HepG2 (cell line): ENCODE measurements around the gene FRAS1. TPM values are rescaled to one million over a fixed set of nuclear protein-coding genes. Genes with fewer than 3 reads are reported as not detected.

Experiments used
- AKAP8 ChIP-seq: sonication (generic); formaldehyde crosslinking; IDR thresholded peaks from 2 replicates; pipeline ENCODE4 v1.5.1; 2020; ENCODE audit warnings: mild to moderate bottlenecking, missing genetic modification reagents
- ATF1 ChIP-seq: IDR thresholded peaks from 2 replicates; pipeline ENCODE4 v1.6.1; 2016; ENCODE audit warnings: mild to moderate bottlenecking, control low read depth
- DPF2 ChIP-seq: sonication (generic); formaldehyde crosslinking; IDR thresholded peaks from 2 replicates; pipeline ENCODE4 v1.4.0; 2020; ENCODE audit warnings: mild to moderate bottlenecking, low read depth, missing genetic modification reagents, borderline replicate concordance
- FOXA1 ChIP-seq, 2 experiments: fragments of 450-650 bp in 1 of 2; sonication (generic) in 1 of 2; formaldehyde crosslinking in 1 of 2; IDR thresholded peaks; 2 replicates each; pipeline versions ENCODE4 v1.4.0 to v1.6.1; 2016 to 2020; ENCODE audit warnings: missing genetic modification reagents in 1 of 2
- HDAC2 ChIP-seq: sonication (generic); formaldehyde crosslinking; IDR thresholded peaks from 2 replicates; pipeline ENCODE4 v1.4.0; 2020; ENCODE audit warnings: missing genetic modification reagents
- HNRNPL ChIP-seq: fragments of 200-400 bp; formaldehyde crosslinking; IDR thresholded peaks from 2 replicates; pipeline ENCODE4 v1.6.1; 2017; ENCODE audit warnings: mild to moderate bottlenecking, low read depth, low read length
- HOXA3 ChIP-seq: sonication (generic); formaldehyde crosslinking; IDR thresholded peaks from 2 replicates; pipeline ENCODE4 v1.5.0; 2020; ENCODE audit warnings: missing genetic modification reagents
- KAT2B ChIP-seq: fragments of 150-350 bp; IDR thresholded peaks from 2 replicates; pipeline ENCODE4 v1.6.1; 2014; ENCODE audit warnings: low read depth, low read length, borderline replicate concordance
- MAZ ChIP-seq, 2 experiments: sonication (generic) in 1 of 2; formaldehyde crosslinking in 1 of 2; IDR thresholded peaks; 2 replicates each; pipeline versions ENCODE4 v1.5.0 to v1.6.1; 2012 to 2020; ENCODE audit warnings: low read depth in 2 of 2, mild to moderate bottlenecking in 2 of 2, borderline replicate concordance in 1 of 2, improper control_type of control experiment in 1 of 2, low read length in 1 of 2, missing genetic modification reagents in 1 of 2, moderate library complexity in 1 of 2
- PAWR ChIP-seq: sonication (generic); formaldehyde crosslinking; IDR thresholded peaks from 2 replicates; pipeline ENCODE4 v1.4.0; 2020; ENCODE audit warnings: missing genetic modification reagents, mild to moderate bottlenecking, borderline replicate concordance
- PCBP2 ChIP-seq: fragments of 200-400 bp; formaldehyde crosslinking; optimal IDR thresholded peaks from 2 replicates; pipeline ENCODE3; 2018; ENCODE audit warnings: low read length, low read depth; ENCODE audit not compliant: poor library complexity, severe bottlenecking
- SALL2 ChIP-seq: sonication (generic); formaldehyde crosslinking; IDR thresholded peaks from 2 replicates; pipeline ENCODE4 v1.8.1; 2023; ENCODE audit warnings: mild to moderate bottlenecking, missing genetic modification reagents, inconsistent platforms
- SMARCE1 ChIP-seq: fragments of 450-650 bp; IDR thresholded peaks from 2 replicates; pipeline ENCODE4 v1.6.1; 2017; ENCODE audit warnings: borderline replicate concordance
- TARDBP ChIP-seq: sonication (generic); formaldehyde crosslinking; IDR thresholded peaks from 2 replicates; pipeline ENCODE4 v1.8.0; 2022; ENCODE audit warnings: mild to moderate bottlenecking, missing genetic modification reagents
- TCF7 ChIP-seq: sonication (generic); IDR thresholded peaks from 2 replicates; pipeline ENCODE4 v1.6.1; 2016; ENCODE audit warnings: antibody characterized with exemption, low read depth
- XRCC5 ChIP-seq: fragments of 200-400 bp; formaldehyde crosslinking; optimal IDR thresholded peaks from 2 replicates; pipeline ENCODE3; 2017; ENCODE audit warnings: mild to moderate bottlenecking, low read length
- ZFP1 ChIP-seq: IDR thresholded peaks from 2 replicates; pipeline ENCODE4 v1.6.1; 2016
- ZFP36 ChIP-seq: fragments of 150-350 bp; IDR thresholded peaks from 2 replicates; pipeline ENCODE4 v1.6.1; 2018; ENCODE audit warnings: borderline replicate concordance, low read length, low read depth; ENCODE audit not compliant: partially characterized antibody
- ZKSCAN1 ChIP-seq: fragments of 150-350 bp; IDR thresholded peaks from 2 replicates; pipeline ENCODE4 v1.6.1; 2014; ENCODE audit warnings: low read length
- ZNF615 ChIP-seq: sonication (generic); formaldehyde crosslinking; IDR thresholded peaks from 2 replicates; pipeline ENCODE4 v1.5.0; 2020; ENCODE audit warnings: mild to moderate bottlenecking, missing genetic modification reagents, borderline replicate concordance
- polyA plus RNA-seq, 8 experiments: library from polyadenylated mRNA; depleted of rRNA in 3 of 8; stranded (reverse) in 7 of 8; unstranded in 1 of 8; fragments of >200 nt; fragmentation: Illumina TruSeq in 4 of 8; extraction: Trizol in 4 of 8; gene quantifications; 2 replicates each; pipeline versions ENCODE4 v1.2.1 to v1.2.3, GENCODE V29; 2011 to 2016; ENCODE audit warnings: low read depth in 4 of 8, missing spikeins in 1 of 8, mixed read lengths in 1 of 8; ENCODE audit not compliant: insufficient read depth in 1 of 8
- total RNA-seq, 5 experiments: library from RNA; depleted of rRNA; stranded (reverse); fragments of >200 nt; fragmentation: Illumina TruSeq; extraction: Trizol; gene quantifications; 2 replicates each; pipeline ENCODE4 v1.2.3, GENCODE V29; 2016; ENCODE audit warnings: low read depth in 1 of 5
- TF ChIP-seq, protein P1 (sequence below): sonication (generic); formaldehyde crosslinking; IDR thresholded peaks from 2 replicates; pipeline ENCODE4 v1.5.1; 2020; ENCODE audit warnings: mild to moderate bottlenecking, missing genetic modification reagents, borderline replicate concordance
- TF ChIP-seq, protein P2 (sequence below): sonication (generic); formaldehyde crosslinking; IDR thresholded peaks from 2 replicates; pipeline ENCODE4 v1.4.0; 2020; ENCODE audit warnings: low read depth, mild to moderate bottlenecking, missing genetic modification reagents
- TF ChIP-seq, protein P3 (sequence below): sonication (generic); formaldehyde crosslinking; IDR thresholded peaks from 2 replicates; pipeline ENCODE4 v1.9.0; 2021; ENCODE audit warnings: missing genetic modification reagents, mild to moderate bottlenecking, borderline replicate concordance

FRAS1 gene
- total and polyA plus RNA-seq, 2 of the 13 experiments (the other 11 are each of a cell fraction or from before 2014, with no cell fraction given): 22.5 to 31.6 TPM

DNA sequence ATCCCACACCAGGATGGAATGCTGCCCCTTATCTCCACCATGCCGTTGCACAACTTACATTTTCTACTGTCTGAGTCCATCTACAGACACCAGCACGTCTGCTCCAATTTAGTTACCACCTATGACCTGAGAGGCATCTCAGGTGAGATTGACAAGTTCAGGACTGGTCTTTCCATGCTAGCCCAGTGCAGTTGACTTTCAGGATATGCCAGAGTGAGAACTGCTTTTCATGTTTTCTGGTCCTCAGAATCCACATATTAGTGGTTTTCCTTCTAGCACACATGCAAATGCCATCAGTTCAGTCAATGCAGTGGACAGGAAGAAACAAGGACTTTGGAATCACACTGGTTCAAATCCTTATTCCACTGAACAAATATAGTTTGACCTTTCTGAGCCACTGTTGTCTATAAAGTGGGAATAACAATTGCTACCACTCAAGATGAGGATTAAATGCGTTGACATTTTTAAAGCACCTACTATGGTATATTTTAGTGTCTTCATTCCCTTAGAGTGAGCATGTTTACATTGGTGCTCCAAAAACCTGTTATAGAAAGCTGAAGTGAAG lies 456.4 kb downstream of the FRAS1 start (continued):
- TF ChIP-seq, protein P1, sequence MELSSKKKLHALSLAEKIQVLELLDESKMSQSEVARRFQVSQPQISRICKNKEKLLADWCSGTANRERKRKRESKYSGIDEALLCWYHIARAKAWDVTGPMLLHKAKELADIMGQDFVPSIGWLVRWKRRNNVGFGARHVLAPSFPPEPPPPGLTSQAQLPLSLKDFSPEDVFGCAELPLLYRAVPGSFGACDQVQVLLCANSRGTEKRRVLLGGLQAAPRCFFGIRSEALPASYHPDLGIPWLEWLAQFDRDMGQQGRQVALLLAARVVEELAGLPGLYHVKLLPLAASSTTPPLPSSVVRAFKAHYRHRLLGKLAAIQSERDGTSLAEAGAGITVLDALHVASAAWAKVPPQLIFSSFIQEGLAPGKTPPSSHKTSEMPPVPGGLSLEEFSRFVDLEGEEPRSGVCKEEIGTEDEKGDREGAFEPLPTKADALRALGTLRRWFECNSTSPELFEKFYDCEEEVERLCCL (CRISPR knock-in tag): no peak
- TF ChIP-seq MAZ (IDR thresholded peaks at IDR 0.05; ENCODE audit: borderline replicate concordance, low read depth, low read length) (no peak), MAZ (CRISPR knock-in tag; IDR thresholded peaks at IDR 0.05; ENCODE audit: low read depth) (no peak), ZKSCAN1 (peak; percentile 94), PAWR (no peak), ZFP1 (CRISPR knock-in tag) (no peak), AKAP8 (CRISPR knock-in tag) (no peak), DPF2 (0 out of 2 replicates have a peak, but pooled peaks have one; percentile 67), SMARCE1 (no peak), HDAC2 (CRISPR knock-in tag) (peak; percentile 58), ATF1 (CRISPR knock-in tag) (no peak), ZNF615 (CRISPR knock-in tag) (no peak), FOXA1 (IDR thresholded peaks at IDR 0.05) (no peak), FOXA1 (CRISPR knock-in tag; IDR thresholded peaks at IDR 0.05) (peak; percentile 44; the same call in 1 of the 2 replicates), SALL2 (CRISPR knock-in tag) (no peak), PCBP2 (no peak), HOXA3 (CRISPR knock-in tag) (0 out of 2 replicates have a peak, but pooled peaks have one; percentile 24), ZFP36 (no peak), XRCC5 (no peak), KAT2B (no peak), TARDBP (CRISPR knock-in tag) (peak; percentile 67), TCF7 (no peak), HNRNPL (no peak)
- TF ChIP-seq, protein P2, sequence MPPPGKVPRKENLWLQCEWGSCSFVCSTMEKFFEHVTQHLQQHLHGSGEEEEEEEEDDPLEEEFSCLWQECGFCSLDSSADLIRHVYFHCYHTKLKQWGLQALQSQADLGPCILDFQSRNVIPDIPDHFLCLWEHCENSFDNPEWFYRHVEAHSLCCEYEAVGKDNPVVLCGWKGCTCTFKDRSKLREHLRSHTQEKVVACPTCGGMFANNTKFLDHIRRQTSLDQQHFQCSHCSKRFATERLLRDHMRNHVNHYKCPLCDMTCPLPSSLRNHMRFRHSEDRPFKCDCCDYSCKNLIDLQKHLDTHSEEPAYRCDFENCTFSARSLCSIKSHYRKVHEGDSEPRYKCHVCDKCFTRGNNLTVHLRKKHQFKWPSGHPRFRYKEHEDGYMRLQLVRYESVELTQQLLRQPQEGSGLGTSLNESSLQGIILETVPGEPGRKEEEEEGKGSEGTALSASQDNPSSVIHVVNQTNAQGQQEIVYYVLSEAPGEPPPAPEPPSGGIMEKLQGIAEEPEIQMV (CRISPR knock-in tag): no peak
- TF ChIP-seq, protein P3, sequence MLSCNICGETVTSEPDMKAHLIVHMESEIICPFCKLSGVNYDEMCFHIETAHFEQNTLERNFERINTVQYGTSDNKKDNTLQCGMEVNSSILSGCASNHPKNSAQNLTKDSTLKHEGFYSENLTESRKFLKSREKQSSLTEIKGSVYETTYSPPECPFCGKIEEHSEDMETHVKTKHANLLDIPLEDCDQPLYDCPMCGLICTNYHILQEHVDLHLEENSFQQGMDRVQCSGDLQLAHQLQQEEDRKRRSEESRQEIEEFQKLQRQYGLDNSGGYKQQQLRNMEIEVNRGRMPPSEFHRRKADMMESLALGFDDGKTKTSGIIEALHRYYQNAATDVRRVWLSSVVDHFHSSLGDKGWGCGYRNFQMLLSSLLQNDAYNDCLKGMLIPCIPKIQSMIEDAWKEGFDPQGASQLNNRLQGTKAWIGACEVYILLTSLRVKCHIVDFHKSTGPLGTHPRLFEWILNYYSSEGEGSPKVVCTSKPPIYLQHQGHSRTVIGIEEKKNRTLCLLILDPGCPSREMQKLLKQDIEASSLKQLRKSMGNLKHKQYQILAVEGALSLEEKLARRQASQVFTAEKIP (CRISPR knock-in tag): no peak
